HS-5 (cell line): ENCODE data around the gene TACR3.
"Not testable (repeated sequence)": the region's sequence is repeated elsewhere in the genome, so short reads cannot be mapped to it uniquely, and the experiment has no call there.

ENCODE experiments used
- DNase-seq: peaks from one replicate; pipeline ENCODE4 v3.0.0-alpha.2; 2012; ENCODE audit warnings: low read depth

The TACR3 gene, protein sequence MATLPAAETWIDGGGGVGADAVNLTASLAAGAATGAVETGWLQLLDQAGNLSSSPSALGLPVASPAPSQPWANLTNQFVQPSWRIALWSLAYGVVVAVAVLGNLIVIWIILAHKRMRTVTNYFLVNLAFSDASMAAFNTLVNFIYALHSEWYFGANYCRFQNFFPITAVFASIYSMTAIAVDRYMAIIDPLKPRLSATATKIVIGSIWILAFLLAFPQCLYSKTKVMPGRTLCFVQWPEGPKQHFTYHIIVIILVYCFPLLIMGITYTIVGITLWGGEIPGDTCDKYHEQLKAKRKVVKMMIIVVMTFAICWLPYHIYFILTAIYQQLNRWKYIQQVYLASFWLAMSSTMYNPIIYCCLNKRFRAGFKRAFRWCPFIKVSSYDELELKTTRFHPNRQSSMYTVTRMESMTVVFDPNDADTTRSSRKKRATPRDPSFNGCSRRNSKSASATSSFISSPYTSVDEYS

GRCh38 chr4:103719830-103720207 lies at the start of gene TACR3:
Gene TACR3, minus strand, starts transcription at chr4:103719985. Its CDS starts 310 bp downstream, at chr4:103719675.
- no peak for DNase-seq

GRCh38 chr4:103757631-103758030 lies 37.8 kb upstream of the TACR3 start:
- DNase-seq: no peak

- no peak for DNase-seq
Measured at GRCh38 chr4:103756741-103757140, 37.0 kb upstream of the TACR3 start.

DNA sequence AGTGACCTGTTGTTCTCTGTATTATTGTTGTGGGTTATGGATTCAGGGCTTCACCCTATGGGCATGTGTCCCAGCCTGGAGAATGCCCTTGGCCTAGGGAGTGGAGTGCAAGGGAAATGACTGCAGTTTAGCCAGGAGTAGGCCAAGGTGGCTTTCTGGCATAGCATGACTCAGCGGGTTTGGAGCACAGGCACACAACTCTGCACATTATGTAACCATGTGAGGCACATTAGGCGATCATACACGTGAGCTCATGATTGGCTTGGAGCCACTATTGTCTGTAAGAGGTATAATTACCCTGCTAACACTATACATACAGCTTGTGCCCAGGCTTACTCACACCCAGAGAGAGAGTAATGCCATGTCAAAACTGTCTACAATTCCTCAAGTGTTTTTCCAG lies 35.1 kb upstream of the TACR3 start:
- DNase-seq: peak; percentile 9

GRCh38 chr4:103753868-103754653 lies 34.3 kb upstream of the TACR3 start:
- DNase-seq: no peak

GRCh38 chr4:103723150-103723549 lies 3.4 kb upstream of the TACR3 start:
- DNase-seq: not testable (repeated sequence)

- DNase-seq: no peak
Measured at GRCh38 chr4:103721251-103721650, 1.5 kb upstream of the TACR3 start.

DNA sequence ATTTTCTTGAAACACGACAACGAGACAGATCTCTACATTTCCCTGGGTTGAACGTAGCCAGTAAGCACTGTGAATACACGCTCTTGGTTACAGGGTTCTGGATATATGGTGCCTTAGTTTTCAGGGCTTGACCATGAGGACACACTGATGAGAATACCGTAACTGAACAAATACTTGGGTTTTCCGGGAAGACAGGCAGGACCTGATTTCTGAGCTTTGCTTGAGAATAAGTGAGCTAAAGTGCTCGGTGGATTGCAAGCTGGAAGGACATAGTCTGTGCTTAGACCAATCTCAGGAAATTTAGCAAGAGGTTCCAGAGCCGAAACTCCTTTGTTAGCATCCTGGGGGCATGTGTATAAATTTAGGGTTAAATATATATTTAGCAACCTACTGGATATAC lies 876 bp upstream of the TACR3 start:
- DNase-seq: no peak

GRCh38 chr4:103719105-103719829 lies 518 bp downstream of the TACR3 start:
- no peak for DNase-seq

DNA sequence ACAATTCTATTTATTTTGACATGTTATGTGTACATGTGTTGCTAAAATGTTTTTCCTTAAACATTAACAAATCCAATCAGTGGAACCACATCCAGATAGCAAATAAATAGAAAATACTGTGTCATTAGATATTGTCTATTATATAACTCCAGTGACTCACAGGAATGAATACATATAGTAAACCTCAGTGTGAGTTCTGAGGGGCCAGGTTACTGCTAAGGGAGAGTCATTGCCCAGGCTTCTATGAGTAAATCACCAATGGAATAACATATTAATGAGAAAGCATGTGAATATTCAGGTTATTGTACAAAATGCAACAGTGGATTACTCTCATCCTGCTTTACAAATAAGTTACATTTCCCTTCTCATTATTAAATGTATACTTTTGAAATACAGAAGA lies 27.2 kb downstream of the TACR3 start:
- DNase-seq: peak; percentile 13

DNA sequence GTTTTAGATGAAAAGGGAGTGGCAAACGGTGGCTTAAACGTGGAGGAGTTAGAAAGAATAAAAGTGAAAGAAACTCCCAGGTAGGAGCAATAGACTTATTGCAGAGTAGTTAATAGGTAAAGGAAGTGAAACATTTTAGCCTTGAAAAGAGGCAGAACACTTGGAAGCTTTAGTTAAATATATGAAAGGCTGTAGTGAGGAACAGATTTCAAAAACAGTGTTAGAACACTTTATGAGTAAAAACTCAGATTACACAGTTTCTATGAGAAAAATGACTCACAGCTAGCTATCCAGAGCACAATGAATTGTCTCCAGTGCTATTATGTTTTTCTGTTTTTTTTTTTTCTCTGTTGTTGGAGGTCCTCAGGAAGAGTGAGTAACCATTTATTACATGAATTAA lies 45.8 kb downstream of the TACR3 start:
- DNase-seq: no peak

DNA sequence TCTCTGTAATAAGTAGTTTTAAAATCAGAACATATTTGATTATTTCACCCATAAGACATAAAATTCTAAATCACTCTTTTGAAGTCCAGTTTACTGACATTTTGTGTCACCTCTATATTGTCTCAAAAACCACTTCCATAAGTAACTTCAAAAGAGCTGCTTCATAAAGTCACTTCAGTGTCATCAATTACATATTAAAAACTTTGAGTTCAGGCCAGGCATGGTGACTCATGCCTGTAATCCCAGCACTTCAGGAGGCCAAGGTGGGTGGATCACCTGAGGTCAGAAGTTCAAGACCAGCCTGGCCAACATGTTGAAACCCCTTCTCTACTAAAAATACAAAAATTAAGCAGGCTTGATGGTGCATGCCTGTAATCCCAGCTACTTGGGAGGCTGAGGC lies 53.0 kb downstream of the TACR3 start:
- not testable (repeated sequence) for DNase-seq

GRCh38 chr4:103664436-103665075 lies 55.2 kb downstream of the TACR3 start:
- DNase-seq: no peak

- DNase-seq: no peak
Measured at GRCh38 chr4:103648541-103648940, 71.2 kb downstream of the TACR3 start.

DNA sequence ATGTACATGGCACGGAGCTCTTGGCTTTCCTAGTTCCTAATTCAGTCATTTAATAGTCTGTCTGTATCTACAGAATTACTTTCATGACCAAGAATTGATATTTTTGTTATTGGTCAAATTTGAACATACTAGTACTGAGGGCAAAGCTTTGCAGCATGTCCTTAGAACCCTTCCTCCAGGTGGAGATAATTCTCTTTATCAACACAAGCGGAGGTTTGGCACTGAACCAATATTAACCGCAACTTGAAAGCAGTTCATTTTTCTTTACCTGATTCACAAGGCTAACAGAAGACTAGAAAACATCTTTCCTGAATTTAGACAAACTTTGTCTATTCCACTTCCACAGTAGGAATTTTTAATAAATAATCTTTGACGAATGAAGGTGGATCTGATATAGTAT lies 73.8 kb downstream of the TACR3 start:
- DNase-seq: no peak

- no peak for DNase-seq
Measured at GRCh38 chr4:103634236-103634635, 85.5 kb downstream of the TACR3 start.

GRCh38 chr4:103626296-103626695 lies 93.5 kb downstream of the TACR3 start:
- no peak for DNase-seq

DNA sequence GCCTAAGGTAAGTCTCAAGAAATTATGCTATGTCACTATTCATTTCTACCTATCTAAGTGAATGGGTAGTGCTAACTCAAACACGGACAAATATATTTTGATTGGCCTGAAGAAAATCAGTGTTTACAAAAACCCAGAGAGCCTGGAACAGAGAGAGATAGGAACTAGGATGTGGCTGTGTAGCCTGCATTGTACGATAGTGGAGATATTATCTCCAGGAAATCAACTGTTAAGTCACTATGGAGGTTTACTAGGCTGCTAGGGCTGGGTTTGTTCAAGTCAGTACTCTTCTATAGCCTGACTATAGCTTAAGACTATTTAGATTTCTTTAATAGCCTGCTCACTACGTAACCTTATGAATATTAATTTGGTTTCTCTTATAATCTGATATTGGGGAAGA lies 127.9 kb downstream of the TACR3 start:
- DNase-seq: no peak

DNA sequence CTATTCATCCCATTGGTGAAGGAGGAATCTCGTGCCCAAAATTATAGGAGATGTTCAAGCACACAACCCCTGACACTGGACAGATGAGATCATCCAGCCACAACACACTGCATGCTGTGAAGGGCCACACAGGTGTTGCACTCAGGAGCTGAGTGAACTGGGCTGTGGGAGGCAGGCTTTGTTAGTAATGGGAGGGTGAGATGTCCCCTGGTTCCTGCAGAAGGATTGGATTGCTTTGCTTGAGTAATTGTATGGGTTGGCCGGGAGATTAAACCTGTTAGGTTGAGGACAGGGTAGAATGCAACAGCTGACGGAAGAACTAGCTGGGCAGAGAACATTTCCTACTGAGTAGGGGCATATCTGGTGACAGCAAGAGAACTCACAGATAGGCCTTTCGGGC lies 152.2 kb downstream of the TACR3 start:
- DNase-seq: no peak

GRCh38 chr4:103559178-103559577 lies 160.6 kb downstream of the TACR3 start:
- not testable (repeated sequence) for DNase-seq
